Measurements from ENCODE around the gene SMCO3. TPM values are rescaled to one million over a fixed set of nuclear protein-coding genes. Genes with fewer than 3 reads are reported as not detected.

SMCO3 gene
- total and polyA plus RNA-seq, 2 donors (not counting 1 experiment from before 2014, with no cell fraction given) = not detected

DNA sequence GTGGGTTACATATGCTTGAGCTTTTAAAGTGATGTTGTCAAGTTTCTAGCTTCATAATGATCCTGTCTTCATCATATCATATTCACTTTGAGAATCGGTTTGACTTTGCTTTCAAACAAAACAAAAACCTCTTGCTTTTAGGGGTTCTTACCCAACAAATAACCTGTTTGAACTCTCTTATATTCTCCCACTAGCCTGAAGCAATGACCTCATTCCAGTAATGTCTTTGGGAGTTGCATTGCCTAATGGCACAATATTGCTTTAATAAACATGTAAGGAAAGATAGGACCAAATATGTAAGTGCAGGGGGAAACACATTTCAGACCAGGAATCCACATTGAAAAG, 38.4 kb downstream of the SMCO3 start:
- H3K4me2 ChIP-seq (replicated peaks; ENCODE audit: low read depth, low read length, poor library complexity, severe bottlenecking) = peak overlapping the region; percentile 92
- H3K27me3 ChIP-seq (replicated peaks in 1 of 4; ENCODE audit: control extremely low read depth in 1 of 4, control insufficient read depth in 3 of 4, insufficient read depth in 4 of 4, low read length in 3 of 4) = no peaks in the 10 kb centered on the region
- POLR2A ChIA-PET = interaction anchor here (1.2 to 3.5 kb wide), 2 partner anchors 24 to 27 kb away, joined by 3 to 17 read pairs; partner anchors contain the start of genes C12orf60 and WBP11
- peaks cover 0 to 10% (median 0%) of the 10 kb centered on the region in 3 donors for H3K9me3 ChIP-seq (ENCODE audit: control extremely low read depth in 1 of 3, control insufficient read depth in 2 of 3, insufficient read depth in 1 of 3, low read length in 2 of 3)
- no peak for DNase-seq
- Mint-ChIP-seq H3K4me1 (peaks cover 40% of the 10 kb centered on the region), H3K27ac (peak overlapping the region; percentile 99), H3K27me3 (no peaks in the 10 kb centered on the region), H3K4me3 (peak overlapping the region; percentile 100), H3K9me3 (ENCODE audit: insufficient read depth) (no peaks in the 10 kb centered on the region)
- peak overlapping the region in 1 of 5 experiments; percentile 82 for H3K4me3 ChIP-seq (ENCODE audit: control extremely low read depth in 1 of 5, extremely low read depth in 1 of 5, insufficient read depth in 1 of 5, low read depth in 2 of 5, low read length in 4 of 5)
- no peak for ATAC-seq (ENCODE audit: low read depth)
- H3K27ac ChIP-seq (ENCODE audit: low read length in 2 of 2) = peak overlapping the region in 1 of 2 donors; percentile 71
- H2AFZ ChIP-seq (ENCODE audit: insufficient read depth, low read depth, low read length, poor library complexity, severe bottlenecking) = peak overlapping the region; percentile 92
- CTCF ChIA-PET = interaction anchor here (0.6 to 3.5 kb wide), 9 partner anchors 9 to 446 kb away, joined by 3 to 9 read pairs (median 7); partner anchors contain the start of gene ATF7IP
- intact Hi-C loops (cut with micrococcal nuclease) = no loop called here
- H3K4me1 ChIP-seq (ENCODE audit: control insufficient read depth in 2 of 2, insufficient read depth in 2 of 2, low read length in 2 of 2) = peaks cover 14 to 30% of the 10 kb centered on the region in 2 donors
- H4K20me1 ChIP-seq (ENCODE audit: control insufficient read depth, insufficient read depth, low read length, poor library complexity, severe bottlenecking) = no peaks in the 10 kb centered on the region
- WGBS (ENCODE audit: insufficient coverage) = no CpG with 5 or more reads among the region's 1 CpG
- H3K9ac ChIP-seq (ENCODE audit: low read length) = no peak overlapping the region
- no peaks in the 10 kb centered on the region for H3K36me3 ChIP-seq (replicated peaks in 1 of 2; ENCODE audit: control extremely low read depth in 1 of 2, control insufficient read depth in 1 of 2, extremely low read depth in 1 of 2, insufficient read depth in 2 of 2, low read length in 1 of 2)
- peaks cover 5% of the 10 kb centered on the region for H3K79me2 ChIP-seq (ENCODE audit: control insufficient read depth, insufficient read depth, low read length)
- no peak for TF ChIP-seq EZH2 (IDR thresholded peaks at IDR 0.05; ENCODE audit: borderline replicate concordance, insufficient read depth, low read depth, low read length, poor library complexity, severe bottlenecking)
- no peak for TF ChIP-seq CTCF (IDR thresholded peaks at IDR 0.05)

- POLR2A ChIA-PET = interaction anchor here (1.2 to 3.5 kb wide), 3 partner anchors 23 to 28 kb away, joined by 3 to 17 read pairs (median 6); partner anchors contain the start of genes C12orf60 and WBP11
- H3K4me2 ChIP-seq (replicated peaks; ENCODE audit: low read depth, low read length, poor library complexity, severe bottlenecking) = peak overlapping the region; percentile 92
- peaks cover 0 to 10% (median 0%) of the 10 kb centered on the region in 3 donors for H3K9me3 ChIP-seq (ENCODE audit: control extremely low read depth in 1 of 3, control insufficient read depth in 2 of 3, insufficient read depth in 1 of 3, low read length in 2 of 3)
- H2AFZ ChIP-seq (ENCODE audit: insufficient read depth, low read depth, low read length, poor library complexity, severe bottlenecking) = peak overlapping the region; percentile 92
- H3K4me3 Mint-ChIP-seq = peak overlapping the region; percentile 100
- ATAC-seq (ENCODE audit: low read depth) (no peak), DNase-seq (peak; percentile 58)
- WGBS (ENCODE audit: insufficient coverage) = 2% methylated on average over 23 of the region's 34 CpGs
- no peaks in the 10 kb centered on the region for H3K27me3 Mint-ChIP-seq
- CTCF ChIA-PET = interaction anchor here (0.8 to 3.5 kb wide), 8 partner anchors 9 to 447 kb away, joined by 3 to 9 read pairs (median 7); partner anchors contain the start of gene ATF7IP
- peak overlapping the region; percentile 99 for H3K27ac Mint-ChIP-seq
- H3K27me3 ChIP-seq (replicated peaks in 1 of 4; ENCODE audit: control extremely low read depth in 1 of 4, control insufficient read depth in 3 of 4, insufficient read depth in 4 of 4, low read length in 3 of 4) = no peaks in the 10 kb centered on the region
- no peaks in the 10 kb centered on the region for H3K9me3 Mint-ChIP-seq (ENCODE audit: insufficient read depth)
- TF ChIP-seq EZH2 (IDR thresholded peaks at IDR 0.05; ENCODE audit: borderline replicate concordance, insufficient read depth, low read depth, low read length, poor library complexity, severe bottlenecking) (no peak), CTCF (IDR thresholded peaks at IDR 0.05) (no peak)
- H3K4me1 Mint-ChIP-seq = peaks cover 40% of the 10 kb centered on the region
- H4K20me1 ChIP-seq (ENCODE audit: control insufficient read depth, insufficient read depth, low read length, poor library complexity, severe bottlenecking) = no peaks in the 10 kb centered on the region
- H3K36me3 ChIP-seq (replicated peaks in 1 of 2; ENCODE audit: control extremely low read depth in 1 of 2, control insufficient read depth in 1 of 2, extremely low read depth in 1 of 2, insufficient read depth in 2 of 2, low read length in 1 of 2) = no peaks in the 10 kb centered on the region
- intact Hi-C loops (cut with micrococcal nuclease) = loop anchor here (1.0 to 5.0 kb wide), 2 partner anchors 28 to 797 kb away; partner anchors contain the start of genes C12orf60 and WBP11
- peaks cover 14 to 30% of the 10 kb centered on the region in 2 donors for H3K4me1 ChIP-seq (ENCODE audit: control insufficient read depth in 2 of 2, insufficient read depth in 2 of 2, low read length in 2 of 2)
- H3K9ac ChIP-seq (ENCODE audit: low read length) = peak overlapping the region; percentile 79
- H3K79me2 ChIP-seq (ENCODE audit: control insufficient read depth, insufficient read depth, low read length) = peaks cover 5% of the 10 kb centered on the region
- H3K4me3 ChIP-seq (ENCODE audit: control extremely low read depth in 1 of 5, extremely low read depth in 1 of 5, insufficient read depth in 1 of 5, low read depth in 2 of 5, low read length in 4 of 5) = peak overlapping the region; percentile 82 to 91 (median 87)
- H3K27ac ChIP-seq (ENCODE audit: low read length in 2 of 2) = peak overlapping the region; percentile 69 to 71
Measured at GRCh38 chr12:14774906-14775635, 38.9 kb downstream of the SMCO3 start.
